LNCAP (cell line): ENCODE measurements around the gene RASSF5.

Experiments used
- CTCF ChIP-seq: fragments of 450-650 bp; IDR thresholded peaks from 2 replicates; pipeline ENCODE4 v1.5.1; 2017; ENCODE audit warnings: mild to moderate bottlenecking

RASSF5 gene

GRCh38 chr1:206465951-206466350, 41.4 kb upstream of the RASSF5 start:
- no peak for TF ChIP-seq CTCF

- TF ChIP-seq CTCF: no peak
These were observed 40.3 kb upstream of the RASSF5 start for GRCh38 chr1:206466840-206467649.

- TF ChIP-seq CTCF: no peak
These were observed 39.4 kb upstream of the RASSF5 start for GRCh38 chr1:206467915-206468314.

GRCh38 chr1:206468571-206468970, 38.8 kb upstream of the RASSF5 start:
- TF ChIP-seq CTCF: no peak

GRCh38 chr1:206469411-206469932, 37.9 kb upstream of the RASSF5 start:
- TF ChIP-seq CTCF: no peak

GRCh38 chr1:206469933-206470691, 37.2 kb upstream of the RASSF5 start, which contains the start of gene IKBKE:
TSS of gene IKBKE (plus strand) at chr1:206470476. CDS start at chr1:206473228, 2,752 bp downstream.
- TF ChIP-seq CTCF: peak; percentile 17; the same call in 1 of the 2 replicates

GRCh38 chr1:206470692-206471414, 36.5 kb upstream of the RASSF5 start:
- no peak for TF ChIP-seq CTCF
